HG02981 (cell line): ENCODE data around the gene RIMBP2.
"Not testable (repeated sequence)": the region's sequence is repeated elsewhere in the genome, so short reads cannot be mapped to it uniquely, and the experiment has no call there.

Experiments
- ATAC-seq: cut with Tn5 transposase; IDR thresholded peaks from one replicate; pipeline ENCODE4 v1.9.1; 2021; ENCODE audit warnings: mild to moderate bottlenecking, moderate library complexity; ENCODE audit not compliant: unreplicated experiment

RIMBP2 gene

DNA sequence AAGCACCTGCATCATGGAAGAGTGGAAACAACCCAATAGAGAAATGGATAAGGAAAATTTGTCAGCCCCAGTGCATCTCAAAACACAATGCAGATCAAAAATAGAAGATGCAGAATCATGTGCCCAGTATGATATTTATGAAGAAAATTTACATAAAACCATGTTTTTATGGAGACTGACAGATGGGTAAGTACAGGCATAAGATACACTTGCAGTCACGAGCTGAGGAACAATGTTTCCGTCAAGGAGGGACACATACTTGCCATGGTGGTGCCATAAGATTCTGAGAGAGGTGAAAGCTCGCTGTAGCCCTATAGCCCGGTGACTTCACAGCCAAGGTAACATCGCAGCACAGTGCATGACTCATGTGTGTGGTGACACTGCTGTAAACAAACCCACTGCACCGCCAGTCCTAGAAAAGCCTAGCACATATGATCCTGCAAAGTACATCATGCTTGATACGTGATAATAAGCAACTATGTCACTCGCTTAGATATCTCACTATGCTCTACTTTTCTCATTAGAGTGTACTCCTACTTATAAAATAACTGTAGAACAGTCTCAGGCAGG lies 112.6 kb downstream of the RIMBP2 start:
- ATAC-seq, result no peak

DNA sequence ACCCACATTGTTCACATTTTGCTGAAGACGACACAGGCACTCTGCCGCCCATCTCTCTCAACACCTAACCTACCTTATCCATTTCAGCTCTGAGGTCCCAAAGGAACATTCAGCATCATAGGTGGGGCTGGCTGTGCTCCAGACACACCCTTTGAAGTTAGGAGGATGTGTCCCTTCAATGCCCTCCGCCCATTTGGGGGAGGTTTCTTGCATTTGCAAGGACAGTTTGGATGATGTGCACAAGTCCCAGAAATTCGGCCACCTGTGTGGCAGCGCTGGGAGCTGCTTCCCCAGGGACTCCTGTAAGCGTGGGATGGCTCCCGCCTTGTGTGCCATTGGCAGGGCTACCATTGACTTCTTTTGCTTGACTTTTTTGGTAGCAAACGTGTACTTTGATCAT lies 113.8 kb downstream of the RIMBP2 start:
- no peak for ATAC-seq

DNA sequence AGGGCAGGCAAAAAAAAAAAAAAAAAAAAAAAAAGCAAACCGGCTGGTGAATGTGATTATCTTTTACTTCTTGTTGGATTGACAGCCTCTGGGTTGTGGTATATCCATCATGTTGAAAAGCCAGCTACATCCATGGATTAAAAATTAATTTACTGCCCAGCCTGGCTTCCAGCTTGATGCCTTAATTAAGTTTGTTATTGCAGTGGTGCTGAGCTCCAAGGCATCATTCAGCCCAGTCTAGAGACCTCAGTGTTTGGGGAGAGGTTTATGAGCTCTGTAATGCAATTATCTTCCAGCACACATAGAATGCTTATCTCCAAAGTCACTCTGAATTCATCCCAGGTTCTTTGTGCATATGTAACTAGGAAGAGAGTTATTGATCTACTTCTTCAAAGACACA lies 114.8 kb downstream of the RIMBP2 start:
- no peak for ATAC-seq

DNA sequence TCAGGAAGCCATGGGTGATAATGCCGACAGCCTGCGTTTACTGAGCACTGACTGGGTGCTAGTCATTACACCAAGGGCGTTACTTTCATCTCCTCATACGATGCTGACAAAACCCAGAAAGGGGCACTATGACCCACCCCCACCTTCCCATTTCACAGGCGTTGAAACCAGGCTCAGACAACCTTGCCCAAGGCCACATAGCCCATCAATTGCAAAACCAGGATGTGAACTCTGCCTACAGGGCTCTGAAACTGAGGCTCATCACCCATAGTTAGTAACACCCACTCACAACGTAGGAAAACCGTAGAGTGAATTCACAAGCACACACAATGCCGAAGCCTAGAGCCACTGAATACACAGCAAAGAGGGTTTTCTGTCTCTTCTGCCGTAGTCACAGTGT lies 119.9 kb downstream of the RIMBP2 start:
- no peak for ATAC-seq

DNA sequence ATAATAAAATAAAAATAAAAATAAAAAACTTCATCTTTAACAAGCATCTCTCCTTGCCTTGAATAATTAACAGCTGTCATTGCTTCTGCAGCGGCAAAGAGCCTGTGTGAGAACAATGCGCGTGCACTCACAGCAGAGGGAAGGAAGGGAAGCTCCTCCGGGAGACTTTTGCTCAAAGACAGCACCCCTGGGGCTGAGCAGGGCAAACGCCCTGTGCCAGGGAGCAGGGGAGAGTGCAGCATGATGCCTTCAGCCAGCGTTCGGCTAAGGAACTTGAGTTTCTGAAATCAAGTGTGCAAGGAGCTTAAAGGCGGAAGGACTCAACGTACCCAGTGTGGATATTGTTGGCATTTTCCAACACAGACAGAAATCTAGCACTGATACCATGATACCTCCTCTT lies 120.5 kb downstream of the RIMBP2 start:
- no peak for ATAC-seq

DNA sequence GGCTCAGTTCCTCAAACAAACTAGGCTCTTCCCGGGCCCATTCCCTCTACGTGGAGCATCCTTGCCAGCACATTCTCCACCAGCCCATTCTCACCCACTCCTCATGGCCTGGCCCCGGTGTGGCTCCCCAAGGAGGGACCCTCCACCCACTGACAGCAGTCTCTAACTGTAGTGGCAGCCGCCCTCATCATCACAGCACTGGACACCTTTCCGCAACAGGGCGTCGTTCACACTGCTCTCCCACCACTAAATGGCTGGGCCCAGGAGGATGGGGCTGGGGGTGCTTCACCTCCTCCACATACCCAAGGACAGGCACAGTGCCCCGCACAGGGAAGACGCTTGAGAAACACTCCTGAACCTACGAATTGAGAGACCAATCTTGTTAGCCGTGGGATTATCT lies 123.0 kb downstream of the RIMBP2 start:
- no peak for ATAC-seq

DNA sequence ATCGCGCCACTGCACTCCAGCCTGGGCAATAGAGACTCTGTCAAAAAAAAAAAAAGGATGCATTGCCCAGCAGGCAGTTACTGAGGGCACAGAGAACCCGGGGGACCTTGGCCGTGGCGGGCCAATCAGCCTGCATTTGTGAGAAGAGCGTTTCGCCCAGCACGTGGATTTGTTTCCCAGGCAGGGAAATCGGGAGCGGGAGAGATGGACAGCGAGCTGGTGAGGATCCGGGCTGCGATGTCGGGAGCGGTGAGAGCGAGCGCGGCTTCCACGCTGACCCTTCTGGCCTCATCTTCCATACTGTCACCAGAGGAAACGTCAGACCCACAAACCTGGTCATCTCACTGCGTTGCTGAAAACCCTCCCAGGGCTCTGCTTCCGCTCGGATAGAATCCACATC lies 123.5 kb downstream of the RIMBP2 start:
- no peak for ATAC-seq

DNA sequence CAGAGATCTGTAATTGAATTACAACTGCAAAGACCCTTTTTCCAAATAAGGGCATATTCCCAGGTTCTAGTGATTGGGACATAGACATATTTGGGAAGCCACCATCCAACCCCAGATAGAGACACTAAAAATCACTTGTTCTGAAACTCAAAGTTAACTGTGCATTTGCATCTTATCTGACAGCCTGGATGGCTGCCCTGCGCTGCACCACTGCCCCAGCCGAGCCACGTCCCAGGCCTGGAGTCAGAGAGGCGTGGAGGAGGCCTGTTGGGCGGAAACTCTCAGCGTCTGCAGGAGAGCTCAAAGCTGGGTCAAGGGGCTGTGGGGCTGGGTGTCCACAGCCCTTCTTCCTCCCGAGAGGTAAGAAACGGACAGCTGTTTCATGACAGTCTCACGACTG lies 124.4 kb downstream of the RIMBP2 start:
- ATAC-seq, result no peak

DNA sequence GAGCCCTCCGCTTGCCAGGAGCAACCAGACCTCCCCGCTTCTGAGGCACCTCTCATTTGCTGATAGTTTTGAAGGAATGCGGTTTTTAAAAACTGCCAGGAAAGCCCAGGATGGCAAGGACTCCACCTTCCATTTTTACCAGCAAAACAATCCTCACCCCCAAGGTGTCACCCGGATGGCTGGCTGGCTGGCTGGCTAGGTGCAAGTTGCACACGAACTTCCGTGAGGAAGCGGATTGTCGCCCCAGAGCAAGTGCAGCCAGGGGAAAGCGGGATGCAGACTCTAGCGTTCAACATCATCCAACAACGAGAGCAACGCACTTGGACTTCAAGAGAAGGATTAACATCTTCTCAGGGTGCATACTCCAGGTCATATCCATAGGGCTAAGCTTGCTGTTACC lies 125.4 kb downstream of the RIMBP2 start:
- ATAC-seq, result no peak

DNA sequence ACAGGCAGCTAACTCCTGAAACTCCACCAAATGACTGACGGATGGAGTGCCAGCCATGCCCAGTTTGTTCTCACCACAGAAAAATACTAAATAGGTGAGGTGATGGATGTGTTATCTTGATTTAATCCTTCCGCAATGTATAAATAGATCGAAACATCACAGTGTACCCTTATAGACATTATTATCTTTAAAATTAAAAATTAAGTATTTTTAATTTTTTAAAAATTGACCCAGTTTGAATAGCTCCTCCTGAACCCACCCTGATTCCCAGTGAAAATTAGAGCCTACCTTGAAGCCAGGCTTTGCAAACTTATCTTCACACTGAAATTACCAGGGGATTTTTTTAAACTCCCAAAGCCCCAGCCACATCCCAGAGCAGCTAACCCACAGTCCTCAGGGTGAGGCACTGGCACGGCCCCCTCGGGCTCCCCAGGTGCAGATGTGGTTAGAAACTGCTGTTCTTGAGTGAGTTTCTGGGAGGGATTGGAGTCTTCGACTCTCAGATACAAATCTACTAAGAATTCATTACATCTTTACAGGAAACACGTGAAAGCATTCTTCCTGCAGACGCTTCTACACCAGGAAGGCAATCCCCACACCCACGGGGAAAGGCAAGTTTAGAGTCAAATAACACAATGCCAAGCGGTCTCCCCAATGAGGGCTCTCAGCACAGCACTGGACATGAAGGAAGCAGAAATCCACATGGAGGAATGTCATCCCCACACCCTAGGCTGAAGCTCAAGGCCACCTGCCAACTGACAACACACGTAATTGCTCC lies 126.4 kb downstream of the RIMBP2 start:
- no peak for ATAC-seq

DNA sequence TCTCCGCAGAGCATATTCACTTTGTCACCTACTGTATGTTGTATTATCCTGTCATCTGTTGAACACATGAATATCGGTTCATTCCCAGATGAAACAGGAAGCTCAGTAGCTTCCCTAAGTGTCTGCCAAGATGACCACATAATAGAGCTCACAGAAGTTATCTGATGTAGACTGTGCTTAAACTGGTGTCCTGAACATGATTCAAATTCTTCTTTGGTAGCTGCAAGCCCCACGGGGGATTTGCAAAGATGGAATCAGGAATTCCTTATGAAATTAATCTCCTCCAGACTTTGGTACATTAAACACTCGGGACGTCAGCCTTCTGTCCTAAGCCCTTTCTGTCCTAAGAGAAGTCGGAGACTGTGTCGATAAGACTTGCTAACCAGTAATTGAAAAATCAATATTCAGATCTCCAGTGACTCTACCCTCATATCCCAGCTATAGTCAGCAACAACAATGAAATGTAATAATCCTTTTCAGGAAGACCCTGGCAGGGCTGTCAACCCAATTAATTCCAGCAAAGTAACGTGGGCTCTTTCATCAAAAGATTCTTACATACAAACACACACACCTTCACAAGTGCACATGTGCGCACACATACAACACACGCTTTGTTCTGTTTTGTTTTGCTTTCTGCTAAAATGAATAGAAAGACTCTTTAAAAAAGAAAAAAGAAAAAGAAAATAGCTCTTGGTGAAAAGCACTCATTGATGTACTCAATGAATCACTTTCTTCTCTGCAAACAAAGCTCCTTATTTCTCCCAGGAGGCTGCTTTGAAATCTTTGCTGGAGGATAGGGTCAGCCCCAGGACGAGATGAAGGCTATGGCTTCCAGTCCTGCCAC lies 127.2 kb downstream of the RIMBP2 start:
- ATAC-seq, result no peak

DNA sequence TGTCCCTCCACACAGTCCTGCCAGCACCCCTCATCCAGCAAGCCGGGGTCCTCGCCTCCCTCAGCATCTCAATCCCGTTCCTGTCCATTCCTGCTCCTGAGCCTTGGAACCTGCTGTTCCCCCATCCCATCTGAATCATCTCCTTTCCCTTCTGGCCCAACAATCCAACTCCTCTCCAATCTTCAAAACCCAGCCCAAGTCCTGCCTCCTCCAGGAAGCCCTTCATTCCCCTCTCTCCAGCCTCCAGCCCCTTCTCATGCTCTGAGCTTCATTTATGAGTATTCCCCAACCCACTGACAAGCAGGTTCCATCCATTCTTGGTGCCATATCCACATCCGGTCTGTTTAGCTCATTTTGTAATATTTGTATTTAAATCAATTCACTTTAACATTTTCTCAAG lies 128.1 kb downstream of the RIMBP2 start:
- ATAC-seq, result no peak

DNA sequence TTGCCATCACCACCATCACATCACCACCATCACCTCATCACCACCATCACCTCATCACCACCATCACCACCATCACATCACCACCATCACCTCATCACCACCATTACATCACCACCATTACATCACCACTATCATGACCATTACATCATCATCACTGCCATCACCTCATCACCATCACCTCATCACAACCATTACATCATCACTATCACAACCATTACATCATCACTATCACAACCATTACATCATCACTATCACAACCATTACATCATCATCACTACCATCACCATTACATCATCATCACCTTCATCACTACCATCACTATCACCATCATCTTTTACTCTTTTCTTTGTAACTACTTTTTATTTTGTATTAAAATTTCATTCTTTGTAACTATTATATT lies 131.6 kb downstream of the RIMBP2 start:
- ATAC-seq, result not testable (repeated sequence)

DNA sequence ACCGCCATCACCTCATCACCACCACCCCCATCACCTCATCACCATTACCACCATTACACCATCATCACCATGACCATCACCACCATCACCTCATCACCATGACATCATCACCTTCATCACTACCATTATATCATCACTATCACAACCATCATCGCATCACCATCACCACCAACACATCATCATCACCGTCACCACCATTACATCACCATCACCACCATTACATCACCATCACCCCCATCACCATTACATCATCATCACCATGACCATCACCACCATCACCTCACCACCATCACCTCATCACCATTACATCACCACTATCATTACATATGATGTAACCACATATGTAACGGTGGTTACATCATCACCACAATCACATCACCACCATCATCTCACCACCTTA lies 132.3 kb downstream of the RIMBP2 start:
- ATAC-seq, result no peak

DNA sequence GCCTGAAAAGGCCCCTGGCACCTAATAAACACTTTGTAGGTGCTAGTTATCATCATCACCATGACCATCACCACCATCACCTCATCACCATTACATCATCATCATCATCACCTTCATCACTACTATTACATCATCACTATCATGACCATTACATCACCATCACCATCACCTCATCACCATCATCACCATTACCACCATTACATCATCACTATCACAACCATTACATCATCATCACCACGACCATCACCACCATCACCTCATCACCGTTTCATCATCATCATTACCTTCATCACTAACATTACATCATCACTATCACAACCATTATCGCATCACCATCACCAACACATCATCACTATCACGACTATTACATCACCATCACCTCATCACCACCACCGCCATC lies 132.8 kb downstream of the RIMBP2 start:
- no peak for ATAC-seq

DNA sequence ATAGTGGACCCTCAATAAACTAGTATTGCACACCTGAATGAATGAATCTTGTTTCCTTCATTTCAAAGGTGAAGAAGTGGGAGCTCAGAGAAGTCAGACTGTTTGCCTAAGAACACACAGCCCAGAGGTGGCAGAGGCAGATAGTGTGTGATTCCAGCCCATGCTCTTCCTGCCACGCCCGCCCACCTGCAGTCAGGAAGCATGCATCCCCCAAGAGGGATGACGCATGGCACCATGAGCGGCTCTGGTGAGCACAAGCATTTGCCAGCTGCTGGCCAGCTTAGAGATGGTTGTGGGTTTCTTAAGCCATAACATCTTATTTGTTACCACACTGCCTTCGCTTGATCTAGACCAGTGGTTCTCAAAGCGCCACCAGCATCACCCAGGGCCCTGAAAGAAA lies 133.8 kb downstream of the RIMBP2 start:
- no peak for ATAC-seq

DNA sequence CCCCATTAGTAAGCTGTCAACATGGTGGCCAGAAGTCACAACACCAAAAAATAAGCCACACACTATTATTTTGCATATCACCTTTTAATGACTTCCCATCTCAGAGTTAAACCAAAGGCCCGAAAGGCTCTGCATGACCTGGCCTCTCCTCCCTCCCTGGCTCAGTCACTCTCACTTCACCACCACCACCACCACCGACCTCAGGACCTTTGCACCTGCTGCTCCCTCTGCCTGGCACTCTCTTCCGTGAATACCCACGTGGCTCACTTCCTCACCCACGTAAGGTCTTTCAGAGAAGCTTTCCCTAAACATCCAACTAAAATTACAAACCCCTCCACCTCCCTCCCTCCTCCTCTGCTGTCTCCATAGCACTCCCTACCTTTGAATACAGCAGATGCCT lies 134.3 kb downstream of the RIMBP2 start:
- ATAC-seq, result no peak

DNA sequence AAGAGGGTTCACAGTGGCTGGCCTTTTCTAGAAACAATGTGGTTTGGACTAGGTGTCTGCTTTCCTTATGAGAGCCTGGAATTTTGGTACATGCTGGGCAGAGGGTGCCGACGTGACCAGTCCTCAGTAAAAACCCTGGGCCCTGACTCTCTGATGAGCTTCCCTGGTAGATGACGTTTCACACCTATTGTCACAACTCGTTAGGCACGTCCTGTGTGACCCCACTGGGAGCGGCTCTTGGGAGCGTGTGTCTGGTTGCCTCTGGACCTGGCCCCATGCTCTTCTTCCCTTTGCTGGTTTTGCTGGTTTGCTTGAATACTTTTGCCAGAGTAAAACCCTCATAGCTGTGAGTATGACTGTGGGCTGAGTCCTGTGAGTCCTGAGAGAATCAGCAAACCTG lies 136.9 kb downstream of the RIMBP2 start:
- ATAC-seq, result no peak

DNA sequence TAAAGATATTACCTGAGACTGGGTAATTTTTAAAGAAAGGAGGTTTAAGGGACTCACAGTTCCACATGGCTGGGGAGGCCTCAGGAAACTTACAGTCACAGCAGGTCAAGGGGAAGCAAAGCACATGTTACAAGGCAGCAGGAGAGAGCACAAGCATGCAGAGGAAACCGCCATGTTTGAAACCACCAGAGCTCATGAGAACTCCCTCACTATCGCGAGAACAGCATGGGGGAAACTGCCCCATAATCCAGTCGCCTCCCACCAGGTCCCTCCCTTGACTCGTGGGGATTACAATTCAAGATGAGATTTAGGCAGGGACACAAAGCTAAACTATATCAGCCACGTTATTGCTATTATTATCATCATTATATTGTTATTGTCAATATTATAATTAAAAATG lies 138.7 kb downstream of the RIMBP2 start:
- no peak for ATAC-seq

DNA sequence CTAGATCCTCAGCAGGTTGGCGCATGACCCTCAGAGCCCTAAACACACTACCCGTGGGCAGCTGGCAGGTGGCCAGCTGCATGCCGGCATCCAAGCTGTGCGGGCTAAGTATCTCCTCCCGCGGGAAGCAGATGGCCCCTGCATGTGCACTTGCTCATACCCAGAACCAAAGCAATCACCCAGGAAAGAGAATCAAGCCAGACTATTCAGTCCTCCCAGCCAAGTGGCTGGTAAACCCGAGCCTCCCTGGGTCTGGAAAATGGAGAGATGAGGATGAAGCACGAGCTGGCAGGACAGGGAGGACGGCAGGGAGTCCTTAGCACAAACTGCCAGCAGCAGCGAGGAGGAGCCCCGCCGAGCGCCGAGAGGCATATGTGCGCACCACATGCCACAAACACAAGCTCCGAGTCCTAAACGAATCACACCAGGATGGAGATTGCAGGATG lies 139.7 kb downstream of the RIMBP2 start:
- no peak for ATAC-seq

DNA sequence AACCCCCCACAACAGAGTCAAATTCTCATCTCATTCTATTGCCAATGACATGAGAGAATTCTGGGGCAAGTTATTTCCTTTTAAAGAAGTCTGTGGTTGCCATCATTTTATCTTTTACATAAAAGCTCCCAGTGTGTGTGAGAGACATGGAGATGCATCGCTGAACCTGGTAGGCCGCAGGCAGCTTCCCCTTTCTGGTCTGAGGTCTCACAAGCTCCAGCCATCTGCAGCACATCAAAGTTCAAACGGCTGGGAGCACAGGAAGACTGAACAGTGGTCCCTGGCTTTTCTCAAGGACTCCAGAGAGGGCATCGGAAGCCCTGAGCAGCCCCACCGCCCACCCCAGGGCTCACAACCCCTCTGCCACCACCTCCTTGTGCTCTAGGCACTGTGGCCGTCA lies 141.7 kb downstream of the RIMBP2 start:
- ATAC-seq, result no peak

DNA sequence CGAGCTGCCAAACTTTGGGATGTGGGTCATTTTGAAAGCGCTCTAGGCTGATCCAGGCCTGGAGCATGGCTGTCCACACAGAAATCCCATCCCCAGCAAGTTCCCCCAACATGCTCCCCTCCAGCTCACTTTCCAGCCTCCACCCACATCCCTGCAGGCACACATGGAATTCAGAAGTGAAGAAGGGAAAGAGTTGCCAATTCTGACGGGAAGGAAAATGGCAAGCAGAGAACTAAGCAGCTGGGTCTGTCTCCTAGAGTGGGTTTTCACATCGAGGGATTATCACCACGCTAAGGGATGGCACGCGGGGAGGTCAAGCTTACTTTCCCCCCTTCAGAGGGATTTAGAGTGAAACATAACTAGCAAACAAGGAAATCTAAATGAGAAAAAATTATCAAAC lies 142.3 kb downstream of the RIMBP2 start:
- ATAC-seq, result no peak
